ENCODE measurements around the gene SLC5A3.

DNA sequence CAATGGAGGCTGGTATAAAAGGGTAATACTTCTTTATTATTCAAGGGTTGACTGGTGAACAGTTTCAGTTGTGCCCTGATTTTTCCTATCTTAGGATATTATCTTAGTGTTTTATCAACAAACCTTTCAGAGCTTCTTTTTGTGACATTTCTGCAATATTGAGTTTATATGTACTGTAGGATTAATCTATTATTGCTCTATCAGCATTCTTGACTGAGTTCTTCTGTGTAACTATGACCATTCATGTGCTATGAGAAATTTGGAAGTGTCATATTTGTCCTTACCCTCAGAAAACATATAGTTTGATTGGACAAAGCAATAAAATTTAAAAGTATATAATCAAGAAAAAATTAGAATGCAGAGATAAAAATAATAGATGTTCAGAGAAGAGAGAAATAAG, 25.5 kb upstream of the SLC5A3 start:
- TF ChIP-seq, protein P1, sequence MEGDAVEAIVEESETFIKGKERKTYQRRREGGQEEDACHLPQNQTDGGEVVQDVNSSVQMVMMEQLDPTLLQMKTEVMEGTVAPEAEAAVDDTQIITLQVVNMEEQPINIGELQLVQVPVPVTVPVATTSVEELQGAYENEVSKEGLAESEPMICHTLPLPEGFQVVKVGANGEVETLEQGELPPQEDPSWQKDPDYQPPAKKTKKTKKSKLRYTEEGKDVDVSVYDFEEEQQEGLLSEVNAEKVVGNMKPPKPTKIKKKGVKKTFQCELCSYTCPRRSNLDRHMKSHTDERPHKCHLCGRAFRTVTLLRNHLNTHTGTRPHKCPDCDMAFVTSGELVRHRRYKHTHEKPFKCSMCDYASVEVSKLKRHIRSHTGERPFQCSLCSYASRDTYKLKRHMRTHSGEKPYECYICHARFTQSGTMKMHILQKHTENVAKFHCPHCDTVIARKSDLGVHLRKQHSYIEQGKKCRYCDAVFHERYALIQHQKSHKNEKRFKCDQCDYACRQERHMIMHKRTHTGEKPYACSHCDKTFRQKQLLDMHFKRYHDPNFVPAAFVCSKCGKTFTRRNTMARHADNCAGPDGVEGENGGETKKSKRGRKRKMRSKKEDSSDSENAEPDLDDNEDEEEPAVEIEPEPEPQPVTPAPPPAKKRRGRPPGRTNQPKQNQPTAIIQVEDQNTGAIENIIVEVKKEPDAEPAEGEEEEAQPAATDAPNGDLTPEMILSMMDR (tag by site-specific recombination; IDR thresholded peaks at IDR 0.05): no peak
- TF ChIP-seq, protein P2, sequence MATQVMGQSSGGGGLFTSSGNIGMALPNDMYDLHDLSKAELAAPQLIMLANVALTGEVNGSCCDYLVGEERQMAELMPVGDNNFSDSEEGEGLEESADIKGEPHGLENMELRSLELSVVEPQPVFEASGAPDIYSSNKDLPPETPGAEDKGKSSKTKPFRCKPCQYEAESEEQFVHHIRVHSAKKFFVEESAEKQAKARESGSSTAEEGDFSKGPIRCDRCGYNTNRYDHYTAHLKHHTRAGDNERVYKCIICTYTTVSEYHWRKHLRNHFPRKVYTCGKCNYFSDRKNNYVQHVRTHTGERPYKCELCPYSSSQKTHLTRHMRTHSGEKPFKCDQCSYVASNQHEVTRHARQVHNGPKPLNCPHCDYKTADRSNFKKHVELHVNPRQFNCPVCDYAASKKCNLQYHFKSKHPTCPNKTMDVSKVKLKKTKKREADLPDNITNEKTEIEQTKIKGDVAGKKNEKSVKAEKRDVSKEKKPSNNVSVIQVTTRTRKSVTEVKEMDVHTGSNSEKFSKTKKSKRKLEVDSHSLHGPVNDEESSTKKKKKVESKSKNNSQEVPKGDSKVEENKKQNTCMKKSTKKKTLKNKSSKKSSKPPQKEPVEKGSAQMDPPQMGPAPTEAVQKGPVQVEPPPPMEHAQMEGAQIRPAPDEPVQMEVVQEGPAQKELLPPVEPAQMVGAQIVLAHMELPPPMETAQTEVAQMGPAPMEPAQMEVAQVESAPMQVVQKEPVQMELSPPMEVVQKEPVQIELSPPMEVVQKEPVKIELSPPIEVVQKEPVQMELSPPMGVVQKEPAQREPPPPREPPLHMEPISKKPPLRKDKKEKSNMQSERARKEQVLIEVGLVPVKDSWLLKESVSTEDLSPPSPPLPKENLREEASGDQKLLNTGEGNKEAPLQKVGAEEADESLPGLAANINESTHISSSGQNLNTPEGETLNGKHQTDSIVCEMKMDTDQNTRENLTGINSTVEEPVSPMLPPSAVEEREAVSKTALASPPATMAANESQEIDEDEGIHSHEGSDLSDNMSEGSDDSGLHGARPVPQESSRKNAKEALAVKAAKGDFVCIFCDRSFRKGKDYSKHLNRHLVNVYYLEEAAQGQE (tag by site-specific recombination; IDR thresholded peaks at IDR 0.05): no peak
- TF ChIP-seq, protein P3, sequence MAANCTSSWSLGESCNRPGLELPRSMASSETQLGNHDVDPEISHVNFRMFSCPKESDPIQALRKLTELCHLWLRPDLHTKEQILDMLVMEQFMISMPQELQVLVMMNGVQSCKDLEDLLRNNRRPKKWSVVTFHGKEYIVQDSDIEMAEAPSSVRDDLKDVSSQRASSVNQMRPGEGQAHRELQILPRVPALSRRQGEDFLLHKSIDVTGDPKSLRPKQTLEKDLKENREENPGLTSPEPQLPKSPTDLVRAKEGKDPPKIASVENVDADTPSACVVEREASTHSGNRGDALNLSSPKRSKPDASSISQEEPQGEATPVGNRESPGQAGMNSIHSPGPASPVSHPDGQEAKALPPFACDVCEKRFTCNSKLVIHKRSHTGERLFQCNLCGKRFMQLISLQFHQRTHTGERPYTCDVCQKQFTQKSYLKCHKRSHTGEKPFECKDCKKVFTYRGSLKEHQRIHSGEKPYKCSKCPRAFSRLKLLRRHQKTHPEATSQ (tag by site-specific recombination; IDR thresholded peaks at IDR 0.05): no peak
- TF ChIP-seq YY1 (tag by site-specific recombination; IDR thresholded peaks at IDR 0.05): no peak
- no peak for TF ChIP-seq TCF7L2 (IDR thresholded peaks at IDR 0.05; ENCODE audit: borderline replicate concordance, low read depth, low read length)
- no peak for TF ChIP-seq ZNF558 (tag by site-specific recombination; IDR thresholded peaks at IDR 0.05)
- TF ChIP-seq, protein P4, sequence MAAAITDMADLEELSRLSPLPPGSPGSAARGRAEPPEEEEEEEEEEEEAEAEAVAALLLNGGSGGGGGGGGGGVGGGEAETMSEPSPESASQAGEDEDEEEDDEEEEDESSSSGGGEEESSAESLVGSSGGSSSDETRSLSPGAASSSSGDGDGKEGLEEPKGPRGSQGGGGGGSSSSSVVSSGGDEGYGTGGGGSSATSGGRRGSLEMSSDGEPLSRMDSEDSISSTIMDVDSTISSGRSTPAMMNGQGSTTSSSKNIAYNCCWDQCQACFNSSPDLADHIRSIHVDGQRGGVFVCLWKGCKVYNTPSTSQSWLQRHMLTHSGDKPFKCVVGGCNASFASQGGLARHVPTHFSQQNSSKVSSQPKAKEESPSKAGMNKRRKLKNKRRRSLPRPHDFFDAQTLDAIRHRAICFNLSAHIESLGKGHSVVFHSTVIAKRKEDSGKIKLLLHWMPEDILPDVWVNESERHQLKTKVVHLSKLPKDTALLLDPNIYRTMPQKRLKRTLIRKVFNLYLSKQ (tag by site-specific recombination; IDR thresholded peaks at IDR 0.05; ENCODE audit: borderline replicate concordance): no peak
- no peak for TF ChIP-seq KLF16 (tag by site-specific recombination; IDR thresholded peaks at IDR 0.05)
- no peak for TF ChIP-seq ZNF155 (tag by site-specific recombination; IDR thresholded peaks at IDR 0.05)
- TF ChIP-seq GFI1B (tag by site-specific recombination; IDR thresholded peaks at IDR 0.05): no peak
- no peak for TF ChIP-seq SP2 (tag by site-specific recombination; IDR thresholded peaks at IDR 0.05)
- TF ChIP-seq ZNF791 (tag by site-specific recombination; IDR thresholded peaks at IDR 0.05): no peak

All from HEK293 (cell line).